Chondrocyte (in vitro differentiated cells): ENCODE data around the gene NFIA. TPM values are rescaled to one million over a fixed set of nuclear protein-coding genes. Genes with fewer than 3 reads are reported as not detected.

Experiments
- DNase-seq: peaks from one replicate; pipeline ENCODE4 v3.0.0; 2021; ENCODE audit warnings: mixed read lengths, low spot score
- H3K27ac Mint-ChIP-seq: one replicate; pipeline ENCODE4 v1.8.0; 2021; ENCODE audit warnings: mild to moderate bottlenecking, moderate library complexity, mixed read lengths; ENCODE audit not compliant: unreplicated experiment
- H3K27me3 Mint-ChIP-seq: 2 replicates; pipeline ENCODE4 v1.8.0; 2021; ENCODE audit warnings: low read depth, mixed read lengths
- H3K36me3 Mint-ChIP-seq: 2 replicates; pipeline ENCODE4 v1.8.0; 2021; ENCODE audit warnings: low read depth, mixed read lengths
- H3K4me1 Mint-ChIP-seq: 2 replicates; pipeline ENCODE4 v1.8.0; 2021; ENCODE audit warnings: low read depth, mild to moderate bottlenecking, mixed read lengths
- H3K4me3 Mint-ChIP-seq: one replicate; pipeline ENCODE4 v1.8.0; 2021; ENCODE audit warnings: mild to moderate bottlenecking, moderate library complexity, mixed read lengths; ENCODE audit not compliant: unreplicated experiment
- H3K9me3 Mint-ChIP-seq: 2 replicates; pipeline ENCODE4 v1.8.0; 2021; ENCODE audit warnings: low read depth, mixed read lengths
- total RNA-seq: library from RNA; stranded (reverse); gene quantifications from 3 replicates; pipeline ENCODE4 v1.2.1, GENCODE V29; 2021
- TF ChIP-seq, protein P1 (sequence below): fragments of 200-600 bp; sonication (generic); IDR thresholded peaks from 2 replicates; pipeline ENCODE4 v1.5.0; 2021; ENCODE audit warnings: antibody characterized with exemption, mild to moderate bottlenecking, moderate library complexity

The NFIA gene
- total RNA-seq, 1 donor from 2014 or later: 43.0 TPM

DNA sequence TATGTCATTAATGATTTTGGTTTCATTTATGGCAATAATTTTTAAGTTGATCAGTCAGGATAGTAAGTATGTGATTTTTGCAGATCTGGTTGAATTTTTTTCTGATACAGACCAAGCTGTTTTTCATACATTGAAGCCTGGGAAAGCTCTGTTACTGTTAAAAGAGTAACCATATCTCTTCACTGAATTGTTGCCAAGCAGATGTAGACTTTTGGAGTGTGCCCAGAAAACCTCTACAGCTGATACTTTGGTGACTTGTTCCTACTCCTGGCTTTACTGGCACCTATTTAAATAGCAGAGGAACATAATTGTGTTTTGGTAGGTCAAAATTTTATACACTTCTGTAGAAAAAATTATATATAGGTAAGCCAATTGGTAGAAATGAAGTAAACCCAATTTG, 49.4 kb downstream of the NFIA start:
- Mint-ChIP-seq H3K27ac (peak overlapping the region; percentile 87), H3K4me1 (peaks cover 37% of the 10 kb centered on the region)

DNA sequence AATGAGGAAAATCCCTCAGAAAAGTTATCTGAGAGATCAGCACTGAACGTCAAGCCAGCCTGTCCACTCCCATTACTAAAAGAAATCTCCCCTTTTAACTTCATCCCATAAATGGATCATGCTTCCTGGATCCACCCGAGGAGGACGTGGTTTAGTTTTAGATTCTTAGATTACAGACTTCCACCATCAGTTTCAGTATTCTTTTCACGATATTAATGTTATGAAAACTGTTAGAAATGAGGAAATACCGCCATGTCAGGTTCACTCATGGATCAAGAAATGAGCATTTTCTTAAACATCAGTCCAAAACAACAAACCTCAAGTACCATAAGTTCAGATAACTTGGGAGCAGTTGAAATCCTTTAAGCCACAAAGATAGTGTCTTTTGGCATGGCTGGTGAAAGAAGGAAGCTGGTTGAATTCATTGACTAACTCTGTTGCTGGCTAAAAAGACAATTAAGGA, 49.8 kb downstream of the NFIA start:
- no peaks in the 10 kb centered on the region for H3K9me3 Mint-ChIP-seq
- TF ChIP-seq, protein P1, sequence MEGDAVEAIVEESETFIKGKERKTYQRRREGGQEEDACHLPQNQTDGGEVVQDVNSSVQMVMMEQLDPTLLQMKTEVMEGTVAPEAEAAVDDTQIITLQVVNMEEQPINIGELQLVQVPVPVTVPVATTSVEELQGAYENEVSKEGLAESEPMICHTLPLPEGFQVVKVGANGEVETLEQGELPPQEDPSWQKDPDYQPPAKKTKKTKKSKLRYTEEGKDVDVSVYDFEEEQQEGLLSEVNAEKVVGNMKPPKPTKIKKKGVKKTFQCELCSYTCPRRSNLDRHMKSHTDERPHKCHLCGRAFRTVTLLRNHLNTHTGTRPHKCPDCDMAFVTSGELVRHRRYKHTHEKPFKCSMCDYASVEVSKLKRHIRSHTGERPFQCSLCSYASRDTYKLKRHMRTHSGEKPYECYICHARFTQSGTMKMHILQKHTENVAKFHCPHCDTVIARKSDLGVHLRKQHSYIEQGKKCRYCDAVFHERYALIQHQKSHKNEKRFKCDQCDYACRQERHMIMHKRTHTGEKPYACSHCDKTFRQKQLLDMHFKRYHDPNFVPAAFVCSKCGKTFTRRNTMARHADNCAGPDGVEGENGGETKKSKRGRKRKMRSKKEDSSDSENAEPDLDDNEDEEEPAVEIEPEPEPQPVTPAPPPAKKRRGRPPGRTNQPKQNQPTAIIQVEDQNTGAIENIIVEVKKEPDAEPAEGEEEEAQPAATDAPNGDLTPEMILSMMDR: no peak
- no peak for DNase-seq
- no peaks in the 10 kb centered on the region for H3K27me3 Mint-ChIP-seq
- peaks cover 1% of the 10 kb centered on the region for H3K36me3 Mint-ChIP-seq
- peaks cover 37% of the 10 kb centered on the region for H3K4me1 Mint-ChIP-seq
- H3K27ac Mint-ChIP-seq: peak overlapping the region; percentile 87
- peak overlapping the region; percentile 43 for H3K4me3 Mint-ChIP-seq

More for the DNA sequence above, 49.4 kb downstream of the NFIA start:
- no peaks in the 10 kb centered on the region for H3K27me3 Mint-ChIP-seq
- H3K4me3 Mint-ChIP-seq: no peak overlapping the region
- TF ChIP-seq, protein P1: no peak
- peaks cover 1% of the 10 kb centered on the region for H3K36me3 Mint-ChIP-seq
- no peaks in the 10 kb centered on the region for H3K9me3 Mint-ChIP-seq
- DNase-seq: no peak

DNA sequence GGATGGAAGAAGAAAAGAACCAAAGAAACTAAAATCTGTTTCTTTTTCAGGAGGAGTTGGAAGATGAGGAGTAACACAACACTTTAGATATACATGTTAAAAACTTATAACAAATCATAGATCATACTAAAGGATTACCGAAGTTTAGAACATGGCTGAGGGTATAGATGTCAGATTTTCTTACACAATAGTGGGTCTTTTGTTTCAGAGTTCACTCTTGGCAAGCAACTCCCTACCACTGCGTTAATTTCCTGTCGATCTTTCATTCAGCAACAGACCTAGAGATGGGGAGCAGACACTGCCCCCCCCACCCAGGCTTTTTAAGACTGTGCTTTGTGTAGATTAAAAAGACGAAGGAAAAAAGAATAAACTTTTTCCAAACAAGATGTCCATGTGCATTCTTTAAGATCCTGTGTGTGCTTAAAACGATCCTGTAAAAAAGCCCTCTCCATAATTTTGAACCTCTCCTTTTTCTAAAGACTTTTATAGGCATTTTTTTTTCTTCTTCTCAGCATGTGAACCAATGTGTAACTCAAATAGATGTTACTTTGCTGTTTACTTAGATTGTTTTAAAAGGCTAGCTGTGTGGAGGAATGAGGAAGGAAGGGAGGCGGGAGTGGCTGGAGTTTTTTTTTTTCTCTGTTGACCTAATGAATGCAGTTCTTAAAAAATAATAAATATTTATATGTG, 50.4 kb downstream of the NFIA start:
- H3K9me3 Mint-ChIP-seq: no peaks in the 10 kb centered on the region
- H3K36me3 Mint-ChIP-seq: peaks cover 1% of the 10 kb centered on the region
- TF ChIP-seq, protein P1: no peak
- no peak for DNase-seq
- H3K27ac Mint-ChIP-seq: peak overlapping the region; percentile 87
- H3K4me3 Mint-ChIP-seq: peak overlapping the region; percentile 43
- no peaks in the 10 kb centered on the region for H3K27me3 Mint-ChIP-seq
- peaks cover 37% of the 10 kb centered on the region for H3K4me1 Mint-ChIP-seq

DNA sequence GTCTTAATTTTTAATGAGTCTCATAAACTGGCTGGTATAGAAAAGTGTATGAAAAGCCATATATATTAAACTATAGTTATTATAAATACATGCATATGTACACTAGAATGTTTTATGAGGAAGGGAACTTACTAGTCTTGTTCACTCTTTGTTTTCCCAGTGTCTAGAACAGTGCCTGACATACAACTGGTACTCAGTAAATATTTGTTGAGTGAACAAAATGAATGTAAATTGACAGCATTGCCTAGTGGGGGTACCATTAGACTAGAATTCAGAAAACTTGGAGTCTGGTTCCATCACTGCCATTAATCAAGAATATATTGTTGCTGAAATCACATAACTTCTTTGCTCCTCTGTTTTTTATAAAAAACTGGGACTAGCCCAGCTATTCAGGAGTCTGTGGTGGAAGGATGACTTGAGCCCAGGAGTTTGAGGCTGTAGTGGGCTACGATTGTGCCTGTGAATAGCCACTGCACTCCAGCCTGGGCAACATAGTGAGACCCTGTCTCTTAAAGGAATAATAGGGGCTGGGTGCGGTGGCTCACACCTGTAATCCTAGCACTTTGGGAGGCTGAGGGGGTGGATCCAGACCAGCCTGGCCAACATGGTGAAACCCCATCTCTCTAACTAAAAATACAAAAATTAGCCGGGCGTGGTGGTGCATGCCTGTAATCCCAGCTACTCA, 51.1 kb downstream of the NFIA start:
- peaks cover 1% of the 10 kb centered on the region for H3K36me3 Mint-ChIP-seq
- no peak for DNase-seq
- H3K4me1 Mint-ChIP-seq: peaks cover 39% of the 10 kb centered on the region
- H3K27me3 Mint-ChIP-seq: no peaks in the 10 kb centered on the region
- no peak overlapping the region for H3K4me3 Mint-ChIP-seq
- peak overlapping the region; percentile 27 for H3K27ac Mint-ChIP-seq
- no peaks in the 10 kb centered on the region for H3K9me3 Mint-ChIP-seq
- TF ChIP-seq, protein P1: no peak

DNA sequence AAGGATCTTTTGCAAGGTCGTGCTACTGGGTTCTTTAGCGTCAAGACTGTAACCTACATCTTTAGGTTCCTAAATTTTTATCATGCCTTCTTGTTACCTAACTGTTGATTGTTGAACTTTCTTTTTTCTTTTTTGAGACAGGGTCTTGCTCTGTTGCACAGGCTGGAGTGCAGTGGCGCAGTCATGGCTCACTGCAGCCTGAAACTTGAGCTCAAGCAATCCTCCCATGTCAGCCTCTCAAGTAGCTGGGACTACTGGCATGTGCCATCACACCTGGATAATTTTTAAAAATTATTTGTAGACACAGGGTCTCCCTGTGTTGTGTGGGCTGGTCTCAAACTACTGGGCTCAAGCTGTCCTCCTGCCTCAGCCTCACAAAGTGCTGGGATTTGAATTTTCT, 52.9 kb downstream of the NFIA start:
- H3K9me3 Mint-ChIP-seq: no peaks in the 10 kb centered on the region
- no peaks in the 10 kb centered on the region for H3K36me3 Mint-ChIP-seq
- no peaks in the 10 kb centered on the region for H3K27me3 Mint-ChIP-seq
- no peak overlapping the region for H3K27ac Mint-ChIP-seq
- no peak for DNase-seq
- TF ChIP-seq, protein P1: no peak
- peaks cover 50% of the 10 kb centered on the region for H3K4me1 Mint-ChIP-seq
- no peak overlapping the region for H3K4me3 Mint-ChIP-seq
